GM13976 (cell line): ENCODE measurements around the gene CNGA1.

Source experiments
- DNase-seq: peaks from one replicate; pipeline ENCODE4 v3.0.0; 2012; ENCODE audit warnings: low spot score
- in situ Hi-C: fragments of 300-500 bp; cut with MboI; formaldehyde crosslinking; loops from one replicate; pipeline ENCODE4 v1.12.0; 2022; ENCODE audit warnings: low sequenced_read_pairs, mixed read lengths, inconsistent platforms; ENCODE audit not compliant: unreplicated experiment
- TF ChIP-seq, protein P1 (sequence below): IDR thresholded peaks from 2 replicates; pipeline ENCODE4 v1.5.1; 2012; ENCODE audit warnings: borderline replicate concordance, mild to moderate bottlenecking; ENCODE audit not compliant: insufficient read depth; ENCODE audit errors: extremely low read depth, missing control alignments, control extremely low read depth

The CNGA1 gene

GRCh38 chr4:47915378-47915777, 101.1 kb downstream of the CNGA1 start:
- in situ Hi-C loops: no loop called here
- DNase-seq: no peak
- TF ChIP-seq, protein P1, sequence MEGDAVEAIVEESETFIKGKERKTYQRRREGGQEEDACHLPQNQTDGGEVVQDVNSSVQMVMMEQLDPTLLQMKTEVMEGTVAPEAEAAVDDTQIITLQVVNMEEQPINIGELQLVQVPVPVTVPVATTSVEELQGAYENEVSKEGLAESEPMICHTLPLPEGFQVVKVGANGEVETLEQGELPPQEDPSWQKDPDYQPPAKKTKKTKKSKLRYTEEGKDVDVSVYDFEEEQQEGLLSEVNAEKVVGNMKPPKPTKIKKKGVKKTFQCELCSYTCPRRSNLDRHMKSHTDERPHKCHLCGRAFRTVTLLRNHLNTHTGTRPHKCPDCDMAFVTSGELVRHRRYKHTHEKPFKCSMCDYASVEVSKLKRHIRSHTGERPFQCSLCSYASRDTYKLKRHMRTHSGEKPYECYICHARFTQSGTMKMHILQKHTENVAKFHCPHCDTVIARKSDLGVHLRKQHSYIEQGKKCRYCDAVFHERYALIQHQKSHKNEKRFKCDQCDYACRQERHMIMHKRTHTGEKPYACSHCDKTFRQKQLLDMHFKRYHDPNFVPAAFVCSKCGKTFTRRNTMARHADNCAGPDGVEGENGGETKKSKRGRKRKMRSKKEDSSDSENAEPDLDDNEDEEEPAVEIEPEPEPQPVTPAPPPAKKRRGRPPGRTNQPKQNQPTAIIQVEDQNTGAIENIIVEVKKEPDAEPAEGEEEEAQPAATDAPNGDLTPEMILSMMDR: no peak

- TF ChIP-seq, protein P1: no peak
- no peak for DNase-seq
- in situ Hi-C loops: no loop called here
These were observed 101.6 kb downstream of the CNGA1 start for GRCh38 chr4:47914926-47915237.

DNA sequence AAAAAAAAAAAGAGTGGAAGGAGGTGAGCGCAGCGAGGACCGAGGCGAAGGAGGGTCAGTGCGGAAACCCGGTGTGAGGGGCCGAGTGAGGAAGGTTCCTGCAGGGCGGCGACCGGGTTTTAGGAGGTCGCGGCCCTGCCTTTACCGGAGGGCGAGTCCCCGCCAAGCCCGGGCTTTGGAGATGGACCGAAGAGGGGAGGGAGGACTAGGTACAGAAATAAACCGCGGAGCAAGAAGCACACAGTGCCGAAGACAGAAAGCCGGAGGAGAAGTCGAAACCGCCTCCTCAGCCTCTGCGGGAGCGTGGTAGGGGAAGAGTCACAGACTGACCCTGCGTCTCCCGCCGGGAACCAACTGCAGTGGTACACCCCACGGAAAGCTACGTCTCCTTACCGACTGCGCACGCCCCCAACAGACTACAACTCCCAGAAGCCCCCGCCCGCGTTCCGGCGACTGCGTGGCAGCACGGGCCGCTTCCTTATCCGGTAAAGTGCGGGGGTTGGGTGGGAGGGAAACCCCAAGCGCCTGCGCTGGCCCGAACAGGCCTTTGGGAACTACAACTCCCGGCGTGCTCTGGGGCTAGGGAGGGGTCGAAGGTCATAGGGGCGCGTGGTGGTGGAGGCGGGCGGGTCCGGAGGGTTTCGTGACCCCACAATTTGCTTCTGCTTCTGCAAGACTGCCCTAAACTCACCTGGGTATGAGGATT, 102.1 kb downstream of the CNGA1 start, which contains the start of gene NFXL1:
TSS of gene NFXL1 (minus strand) at position 364 of the 706 bp plus-strand sequence. CDS start 380 bp downstream, outside the sequence.
- DNase-seq: peak; percentile 96
- TF ChIP-seq, protein P1: no peak
- in situ Hi-C loops: no loop called here

DNA sequence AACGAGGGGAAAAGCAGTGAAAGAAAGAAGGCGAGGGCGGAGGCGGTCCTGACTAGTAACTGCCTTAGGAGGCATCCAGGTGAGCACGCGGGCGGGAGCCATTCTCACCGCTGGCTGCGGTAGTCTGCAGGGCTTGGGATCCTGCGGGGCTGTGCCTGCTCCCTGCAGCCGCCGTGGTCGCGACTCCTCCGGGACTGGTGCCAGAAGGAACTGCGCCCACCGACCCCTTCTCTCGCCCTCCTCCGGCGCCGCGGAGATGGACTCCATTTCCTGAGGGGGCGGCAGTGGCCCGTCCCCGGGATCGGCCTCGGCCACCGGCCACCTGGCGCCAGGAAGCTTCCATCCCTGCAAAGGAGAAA, 102.6 kb downstream of the CNGA1 start:
- peak; percentile 42 for DNase-seq
- in situ Hi-C loops: no loop called here
- TF ChIP-seq, protein P1: no peak

- DNase-seq: peak; percentile 15
- TF ChIP-seq, protein P1: no peak
- in situ Hi-C loops: no loop called here
These were observed 103.2 kb downstream of the CNGA1 start for GRCh38 chr4:47913330-47913729.

GRCh38 chr4:47907089-47907646, 109.3 kb downstream of the CNGA1 start:
- in situ Hi-C loops: no loop called here
- DNase-seq: no peak
- TF ChIP-seq, protein P1: no peak
